ENCODE results near the gene NMRK2.

The NMRK2 gene

GRCh38 chr19:3976495-3977241 is 43.8 kb downstream of the NMRK2 start:
- no peak for TF ChIP-seq CTCF (IDR thresholded peaks at IDR 0.05; ENCODE audit: low read depth, low read length, missing control alignments)
- H3K4me3 ChIP-seq (replicated peaks; ENCODE audit: low read depth, low read length) = no peak overlapping the region
- no peak for DNase-seq (ENCODE audit: extremely low read depth, low read depth)

- H3K4me3 ChIP-seq (replicated peaks; ENCODE audit: low read depth, low read length) = no peak overlapping the region
- TF ChIP-seq CTCF (IDR thresholded peaks at IDR 0.05; ENCODE audit: low read depth, low read length, missing control alignments) = peak; percentile 23
- DNase-seq (ENCODE audit: extremely low read depth, low read depth) = no peak
Measured at GRCh38 chr19:3977242-3978143, 44.6 kb downstream of the NMRK2 start.

- H3K4me3 ChIP-seq (replicated peaks; ENCODE audit: low read depth, low read length) = no peak overlapping the region
- no peak for TF ChIP-seq CTCF (IDR thresholded peaks at IDR 0.05; ENCODE audit: low read depth, low read length, missing control alignments)
- no peak for DNase-seq (ENCODE audit: extremely low read depth, low read depth)
Measured at GRCh38 chr19:3978145-3978544, 45.3 kb downstream of the NMRK2 start.

GRCh38 chr19:3979289-3979673 is 46.4 kb downstream of the NMRK2 start:
- no peak for TF ChIP-seq CTCF (IDR thresholded peaks at IDR 0.05; ENCODE audit: low read depth, low read length, missing control alignments)
- no peak overlapping the region for H3K4me3 ChIP-seq (replicated peaks; ENCODE audit: low read depth, low read length)
- DNase-seq (ENCODE audit: extremely low read depth, low read depth) = no peak

- no peak overlapping the region for H3K4me3 ChIP-seq (replicated peaks; ENCODE audit: low read depth, low read length)
- DNase-seq (ENCODE audit: extremely low read depth, low read depth) = no peak
- TF ChIP-seq CTCF (IDR thresholded peaks at IDR 0.05; ENCODE audit: low read depth, low read length, missing control alignments) = no peak
Measured at GRCh38 chr19:3979674-3980352, 46.9 kb downstream of the NMRK2 start.

GRCh38 chr19:3980353-3981251 is 47.7 kb downstream of the NMRK2 start:
- peak overlapping the region; percentile 100 for H3K4me3 ChIP-seq (replicated peaks; ENCODE audit: low read depth, low read length)
- no peak for DNase-seq (ENCODE audit: extremely low read depth, low read depth)
- TF ChIP-seq CTCF (IDR thresholded peaks at IDR 0.05; ENCODE audit: low read depth, low read length, missing control alignments) = no peak

All from HFF-Myc (cell line).